IMR-90 (cell line): ENCODE measurements around the gene RTBDN. TPM values are rescaled to one million over a fixed set of nuclear protein-coding genes. Genes with fewer than 3 reads are reported as not detected.
"Not testable (repeated sequence)": the region's sequence is repeated elsewhere in the genome, so short reads cannot be mapped to it uniquely, and the experiment has no call there.

Experiments
- ATAC-seq: fragments of 200-7000 bp; cut with Tn5 transposase; 2 replicates; pipeline ENCODE4 v1.9.1; 2020; ENCODE audit warnings: low read depth, mild to moderate bottlenecking, moderate library complexity
- BruUV-seq: library from RNA; stranded (reverse); fragments of 400-500 nt; replicated peaks from 2 replicates; lab custom pipeline; 2021; lab: Mats Ljungman, UMichigan
- CTCF ChIA-PET: fragments of 300-600 bp; formaldehyde crosslinking; extraction: SDS; loops from one replicate; lab custom pipeline; 2021; ENCODE audit warnings: antibody characterized with exemption; lab: Yijun Ruan, JAX
- POLR2A ChIA-PET: fragments of 300-600 bp; sonication (Branson Sonifier 250); formaldehyde crosslinking; loops from one replicate; lab custom pipeline; 2022; ENCODE audit warnings: antibody characterized with exemption; ENCODE audit not compliant: unreplicated experiment; lab: Charles Lee
- DNase-seq: peaks from one replicate; pipeline ENCODE4 v3.0.0; 2013
- H2AFZ ChIP-seq: replicated peaks from 2 replicates; pipeline ENCODE3; 2013; ENCODE audit warnings: low read length, mild to moderate bottlenecking; ENCODE audit not compliant: poor library complexity
- H2AK5ac ChIP-seq: 2 replicates; pipeline ENCODE4 v1.6.1; 2013; ENCODE audit warnings: low read depth, low read length, inconsistent platforms
- H2AK9ac ChIP-seq: replicated peaks from 2 replicates; pipeline ENCODE3; 2013; ENCODE audit warnings: mild to moderate bottlenecking, low read depth, low read length, moderate library complexity; ENCODE audit not compliant: poor library complexity
- H2BK120ac ChIP-seq: 2 replicates; pipeline ENCODE4 v1.6.1; 2013; ENCODE audit warnings: low read depth, low read length, inconsistent platforms
- H2BK15ac ChIP-seq: 3 replicates; pipeline ENCODE4 v1.6.1; 2013; ENCODE audit warnings: low read depth, low read length, inconsistent platforms
- H2BK20ac ChIP-seq: 2 replicates; pipeline ENCODE4 v1.6.1; 2013; ENCODE audit warnings: low read depth, mild to moderate bottlenecking, inconsistent platforms, low read length, moderate library complexity
- H2BK5ac ChIP-seq: 2 replicates; pipeline ENCODE4 v1.6.1; 2013; ENCODE audit warnings: mild to moderate bottlenecking, low read depth, low read length, inconsistent platforms; ENCODE audit not compliant: poor library complexity, severe bottlenecking
- H3K14ac ChIP-seq: replicated peaks from 2 replicates; pipeline ENCODE4 v1.6.1; 2013; ENCODE audit warnings: low read depth, low read length, inconsistent platforms
- H3K18ac ChIP-seq: 2 replicates; pipeline ENCODE4 v1.6.1; 2013; ENCODE audit warnings: low read depth, low read length, control low read depth
- H3K23ac ChIP-seq: 2 replicates; pipeline ENCODE4 v1.6.1; 2013; ENCODE audit warnings: low read depth, low read length, inconsistent platforms
- H3K27ac ChIP-seq: 2 replicates; pipeline ENCODE4 v1.5.1; 2013; ENCODE audit warnings: mild to moderate bottlenecking, control low read depth, low read length; ENCODE audit not compliant: insufficient read depth
- H3K27me3 ChIP-seq: 2 replicates; pipeline ENCODE4 v1.6.1; 2013; ENCODE audit warnings: low read length; ENCODE audit not compliant: control insufficient read depth, insufficient read depth
- H3K36me3 ChIP-seq: 2 replicates; pipeline ENCODE4 v1.6.1; 2013; ENCODE audit warnings: low read length, mixed read lengths; ENCODE audit not compliant: control insufficient read depth, insufficient read depth
- H3K4ac ChIP-seq: 2 replicates; pipeline ENCODE4 v1.6.1; 2013; ENCODE audit warnings: low read depth, low read length, inconsistent platforms
- H3K4me1 ChIP-seq: 2 replicates; pipeline ENCODE4 v1.6.1; 2013; ENCODE audit warnings: low read length, mixed read lengths; ENCODE audit not compliant: control insufficient read depth, insufficient read depth
- H3K4me2 ChIP-seq: 2 replicates; pipeline ENCODE4 v1.6.1; 2013; ENCODE audit warnings: low read depth, mild to moderate bottlenecking, control low read depth, low read length, moderate library complexity
- H3K4me3 ChIP-seq: 2 replicates; pipeline ENCODE4 v1.5.1; 2013; ENCODE audit warnings: low read depth, mild to moderate bottlenecking, control low read depth, low read length, moderate library complexity; ENCODE audit not compliant: insufficient read depth
- H3K56ac ChIP-seq: 2 replicates; pipeline ENCODE4 v1.6.1; 2013; ENCODE audit warnings: low read length, inconsistent platforms; ENCODE audit not compliant: insufficient read depth; ENCODE audit errors: extremely low read depth
- H3K79me1 ChIP-seq, 2 experiments: 2 replicates each; pipeline ENCODE4 v1.6.1; 2013; ENCODE audit warnings: low read length in 2 of 2, inconsistent platforms in 1 of 2, low read depth in 1 of 2
- H3K9ac ChIP-seq: 2 replicates; pipeline ENCODE4 v1.6.1; 2013; ENCODE audit warnings: low read depth, low read length, control low read depth
- H3K9me1 ChIP-seq: 2 replicates; pipeline ENCODE4 v1.6.1; 2013; ENCODE audit warnings: low read length, inconsistent platforms; ENCODE audit not compliant: insufficient read depth
- H3K9me3 ChIP-seq: 2 replicates; pipeline ENCODE4 v1.6.1; 2013; ENCODE audit warnings: low read length; ENCODE audit not compliant: control insufficient read depth, insufficient read depth
- H4K20me1 ChIP-seq: 2 replicates; pipeline ENCODE4 v1.6.1; 2013; ENCODE audit warnings: low read length, inconsistent platforms; ENCODE audit not compliant: insufficient read depth
- H4K5ac ChIP-seq: 2 replicates; pipeline ENCODE4 v1.6.1; 2013; ENCODE audit warnings: mild to moderate bottlenecking, low read depth, low read length, control low read depth
- H4K8ac ChIP-seq, 2 experiments: 2 replicates each; pipeline ENCODE4 v1.6.1; 2013; ENCODE audit warnings: low read depth in 2 of 2, low read length in 2 of 2, control low read depth in 1 of 2, inconsistent platforms in 1 of 2
- H4K91ac ChIP-seq: 2 replicates; pipeline ENCODE4 v1.6.1; 2013; ENCODE audit warnings: low read depth, low read length, inconsistent platforms; ENCODE audit not compliant: insufficient read depth
- MAFK ChIP-seq: IDR thresholded peaks from 2 replicates; pipeline ENCODE4 v1.6.1; 2012; ENCODE audit warnings: low read depth, low read length, improper control_type of control experiment
- NFE2L2 ChIP-seq: fragments of 150-350 bp; IDR thresholded peaks from 2 replicates; pipeline ENCODE4 v1.6.1; 2016; ENCODE audit warnings: low read depth, mild to moderate bottlenecking, low read length
- RCOR1 ChIP-seq: IDR thresholded peaks from 2 replicates; pipeline ENCODE4 v1.6.1; 2012; ENCODE audit warnings: mild to moderate bottlenecking, low read length, improper control_type of control experiment; ENCODE audit not compliant: insufficient replicate concordance
- RFX5 ChIP-seq: IDR thresholded peaks from 2 replicates; pipeline ENCODE4 v1.8.0; 2012; ENCODE audit warnings: low read depth, mild to moderate bottlenecking, low read length, moderate library complexity
- WGBS, 2 experiments: methylation state at CpG; one replicate each; pipeline versions ENCODE4 v1.1.5 to v1.1.7; 2013; ENCODE audit warnings: missing lambda C conversion rate in 2 of 2; ENCODE audit not compliant: insufficient read length in 1 of 2; ENCODE audit errors: extremely low coverage in 2 of 2; 5-methylcytosine and 5-hydroxymethylcytosine counted together
- dilution Hi-C: fragments of 300-500 bp; cut with HindIII; formaldehyde crosslinking; loops from one replicate; pipeline ENCODE4 v1.14.3; 2018; ENCODE audit warnings: low sequenced_read_pairs; ENCODE audit not compliant: unreplicated experiment
- in situ Hi-C: fragments of 300-500 bp; cut with MboI; formaldehyde crosslinking; loops from 3 replicates; pipeline ENCODE4 v1.14.3; 2019; ENCODE audit warnings: low sequenced_read_pairs, inconsistent platforms, mixed read lengths
- intact Hi-C: fragments of 100-400 bp; cut with micrococcal nuclease; formaldehyde crosslinking; loops from 2 replicates; pipeline ENCODE4 v1.10.0; 2022
- polyA plus RNA-seq, 3 experiments: library from polyadenylated mRNA; depleted of rRNA; stranded (reverse); fragments of >200 nt; gene quantifications; 2 replicates each; pipeline ENCODE4 v1.2.3, GENCODE V29; 2012; ENCODE audit warnings: low replicate concordance in 1 of 3
- total RNA-seq: library from RNA; depleted of rRNA; stranded (reverse); fragments of >200 nt; gene quantifications from 2 replicates; pipeline ENCODE4 v1.2.3, GENCODE V29; 2012

RTBDN gene
- total and polyA plus RNA-seq, 2 of the 4 experiments (the other 2 are of a cell fraction) = 0.07 TPM; not detected in 1

DNA sequence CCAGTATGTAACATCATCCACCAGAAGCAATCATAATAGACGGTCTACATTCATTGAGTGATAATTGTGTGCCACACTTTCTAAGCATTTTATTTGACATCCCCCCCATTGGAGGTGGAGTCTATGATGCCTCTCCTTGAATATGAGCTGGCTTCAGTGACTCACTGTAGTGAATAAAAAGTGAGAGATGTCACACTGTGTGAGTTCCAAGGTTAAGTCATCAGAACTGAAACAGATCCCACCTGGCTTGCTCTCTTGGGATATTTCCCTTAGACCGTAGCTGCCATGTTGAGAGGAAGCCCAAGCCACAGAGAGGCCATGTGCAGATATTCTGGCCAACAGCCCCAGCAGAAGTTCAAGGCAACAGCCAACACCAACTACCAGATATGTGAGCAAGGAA lies 12.6 kb downstream of the RTBDN start (continued):
- TF ChIP-seq RCOR1 = no peak
- no peak for TF ChIP-seq MAFK
- TF ChIP-seq NFE2L2 = no peak
- TF ChIP-seq RFX5 = no peak

DNA sequence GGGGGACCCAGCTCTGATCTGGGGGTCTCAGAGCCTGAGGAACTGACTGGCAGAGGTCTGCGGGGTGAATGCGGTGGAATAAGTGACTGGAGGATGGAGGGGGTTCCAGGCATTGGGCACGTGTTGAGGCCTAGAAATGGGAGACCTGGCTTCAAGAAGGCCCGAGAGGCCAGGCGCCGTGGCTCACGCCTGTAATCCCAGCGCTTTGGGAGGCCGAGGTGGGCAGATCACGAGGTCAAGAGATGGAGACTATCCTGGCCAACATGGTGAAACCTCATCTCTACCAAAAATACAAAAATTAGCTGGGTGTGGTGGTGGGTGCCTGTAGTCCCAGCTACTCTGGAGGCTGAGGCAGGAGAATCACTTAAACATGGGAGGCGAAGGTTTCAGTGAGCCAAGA lies 16.6 kb downstream of the RTBDN start:
- H3K9me3 ChIP-seq, H2BK20ac ChIP-seq, H3K79me1 ChIP-seq, H4K91ac ChIP-seq, H2BK120ac ChIP-seq, H3K23ac ChIP-seq, POLR2A ChIA-PET, H2BK5ac ChIP-seq, H3K4me3 ChIP-seq, dilution Hi-C loops, BruUV-seq, H3K36me3 ChIP-seq, H2AK9ac ChIP-seq, H3K4me2 ChIP-seq, intact Hi-C loops, H3K9me1 ChIP-seq, H4K5ac ChIP-seq, H2AFZ ChIP-seq, H4K8ac ChIP-seq, H3K27me3 ChIP-seq, H3K18ac ChIP-seq, H3K9ac ChIP-seq, H3K56ac ChIP-seq, H3K27ac ChIP-seq, H3K4ac ChIP-seq, DNase-seq, ATAC-seq, H3K4me1 ChIP-seq, H3K14ac ChIP-seq, H2BK15ac ChIP-seq, H2AK5ac ChIP-seq, in situ Hi-C loops, H4K20me1 ChIP-seq: not testable (repeated sequence)
- CTCF ChIA-PET = interaction anchor here (1.6 kb wide), 1 partner anchor 29 kb away, joined by 4 read pairs; no protein-coding TSS in a partner anchor
- WGBS, 2 experiments = 100% methylated on average over 1 of the region's 11 CpGs; no CpG with 5 or more reads in 1 of the 2 experiments

DNA sequence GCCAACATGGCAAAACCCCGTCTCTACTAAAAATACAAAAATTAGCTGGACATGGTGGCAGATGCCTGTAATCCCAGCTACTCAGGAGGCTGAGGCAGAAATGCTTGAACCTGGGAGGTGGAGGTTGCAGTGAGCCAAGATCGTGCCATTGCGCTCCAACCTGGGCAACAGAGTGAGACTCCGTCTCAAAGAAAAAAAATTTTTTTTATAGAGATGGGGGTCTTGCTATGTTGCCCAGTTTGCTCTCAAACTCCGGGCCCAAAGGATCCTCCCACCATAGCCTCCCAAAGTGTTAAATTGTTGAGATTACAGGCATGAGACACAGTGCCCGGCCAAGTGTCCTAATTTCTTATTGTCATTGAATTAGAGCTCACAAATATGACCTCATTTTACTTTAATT lies 17.2 kb downstream of the RTBDN start:
- H2BK120ac ChIP-seq, H2BK5ac ChIP-seq, H4K20me1 ChIP-seq, H3K4me1 ChIP-seq, H3K4me3 ChIP-seq, CTCF ChIA-PET, H3K27ac ChIP-seq, H2AFZ ChIP-seq, H4K91ac ChIP-seq, H4K5ac ChIP-seq, H3K14ac ChIP-seq, H3K23ac ChIP-seq, POLR2A ChIA-PET, H4K8ac ChIP-seq, H3K9ac ChIP-seq, intact Hi-C loops, H2BK20ac ChIP-seq, H3K4ac ChIP-seq, H2AK9ac ChIP-seq, H2AK5ac ChIP-seq, H3K79me1 ChIP-seq, H3K9me3 ChIP-seq, H3K9me1 ChIP-seq, dilution Hi-C loops, H3K18ac ChIP-seq, H2BK15ac ChIP-seq, H3K27me3 ChIP-seq, H3K56ac ChIP-seq, DNase-seq, BruUV-seq, in situ Hi-C loops, H3K4me2 ChIP-seq, H3K36me3 ChIP-seq, ATAC-seq: not testable (repeated sequence)
- no CpG with 5 or more reads among the region's 6 CpGs for WGBS, 2 experiments
